Panc1 (cell line): Measurements from ENCODE around the gene CEND1.

ENCODE experiments used
- POLR2AphosphoS5 ChIP-seq: IDR thresholded peaks from 2 replicates; pipeline ENCODE4 v1.6.1; 2012; ENCODE audit warnings: mild to moderate bottlenecking, low read depth, low read length, moderate library complexity
- REST ChIP-seq, 2 experiments: IDR thresholded peaks; 2 replicates each; pipeline ENCODE4 v1.6.1; 2011 to 2012; ENCODE audit warnings: low read depth in 2 of 2, control low read depth in 1 of 2, low read length in 1 of 2, mild to moderate bottlenecking in 1 of 2, moderate library complexity in 1 of 2; ENCODE audit not compliant: insufficient read depth in 1 of 2
- SIN3A ChIP-seq: IDR thresholded peaks from 2 replicates; pipeline ENCODE4 v1.6.1; 2012; ENCODE audit warnings: low read depth, mild to moderate bottlenecking, low read length, moderate library complexity, borderline replicate concordance; ENCODE audit not compliant: insufficient read depth
- TF ChIP-seq, protein P1 (sequence below): fragments of 450-650 bp; IDR thresholded peaks from 2 replicates; pipeline ENCODE4 v1.5.1; 2017; ENCODE audit warnings: mild to moderate bottlenecking

DNA sequence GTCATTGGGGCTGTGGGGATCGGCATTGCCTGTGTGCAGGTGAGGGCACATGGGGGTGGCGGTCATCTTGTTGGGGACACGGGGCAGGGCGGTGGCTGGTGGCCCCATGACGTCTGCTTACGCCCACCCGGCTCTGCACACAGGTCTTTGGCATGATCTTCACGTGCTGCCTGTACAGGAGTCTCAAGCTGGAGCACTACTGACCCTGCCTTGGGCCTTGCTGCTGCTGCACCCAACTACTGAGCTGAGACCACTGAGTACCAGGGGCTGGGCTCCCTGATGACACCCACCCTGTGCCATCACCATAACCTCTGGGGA is 48.1 kb upstream of the CEND1 start:
- TF ChIP-seq, protein P1, sequence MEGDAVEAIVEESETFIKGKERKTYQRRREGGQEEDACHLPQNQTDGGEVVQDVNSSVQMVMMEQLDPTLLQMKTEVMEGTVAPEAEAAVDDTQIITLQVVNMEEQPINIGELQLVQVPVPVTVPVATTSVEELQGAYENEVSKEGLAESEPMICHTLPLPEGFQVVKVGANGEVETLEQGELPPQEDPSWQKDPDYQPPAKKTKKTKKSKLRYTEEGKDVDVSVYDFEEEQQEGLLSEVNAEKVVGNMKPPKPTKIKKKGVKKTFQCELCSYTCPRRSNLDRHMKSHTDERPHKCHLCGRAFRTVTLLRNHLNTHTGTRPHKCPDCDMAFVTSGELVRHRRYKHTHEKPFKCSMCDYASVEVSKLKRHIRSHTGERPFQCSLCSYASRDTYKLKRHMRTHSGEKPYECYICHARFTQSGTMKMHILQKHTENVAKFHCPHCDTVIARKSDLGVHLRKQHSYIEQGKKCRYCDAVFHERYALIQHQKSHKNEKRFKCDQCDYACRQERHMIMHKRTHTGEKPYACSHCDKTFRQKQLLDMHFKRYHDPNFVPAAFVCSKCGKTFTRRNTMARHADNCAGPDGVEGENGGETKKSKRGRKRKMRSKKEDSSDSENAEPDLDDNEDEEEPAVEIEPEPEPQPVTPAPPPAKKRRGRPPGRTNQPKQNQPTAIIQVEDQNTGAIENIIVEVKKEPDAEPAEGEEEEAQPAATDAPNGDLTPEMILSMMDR: no peak
- TF ChIP-seq POLR2AphosphoS5: peak; percentile 9; the same call in 1 of the 2 replicates
- TF ChIP-seq REST (IDR thresholded peaks at IDR 0.05; ENCODE audit: insufficient read depth in 1 of 2, low read depth in 2 of 2, low read length in 1 of 2): no peak
- no peak for TF ChIP-seq SIN3A
